ENCODE data around the gene CEP72. TPM values are rescaled to one million over a fixed set of nuclear protein-coding genes. Genes with fewer than 3 reads are reported as not detected.

Gene CEP72
- total RNA-seq, 1 experiment from 2014 or later = 14.8 TPM

GRCh38 chr5:659496-660263, 47.5 kb downstream of the CEP72 start:
- no peak for DNase-seq (ENCODE audit: low spot score)

DNA sequence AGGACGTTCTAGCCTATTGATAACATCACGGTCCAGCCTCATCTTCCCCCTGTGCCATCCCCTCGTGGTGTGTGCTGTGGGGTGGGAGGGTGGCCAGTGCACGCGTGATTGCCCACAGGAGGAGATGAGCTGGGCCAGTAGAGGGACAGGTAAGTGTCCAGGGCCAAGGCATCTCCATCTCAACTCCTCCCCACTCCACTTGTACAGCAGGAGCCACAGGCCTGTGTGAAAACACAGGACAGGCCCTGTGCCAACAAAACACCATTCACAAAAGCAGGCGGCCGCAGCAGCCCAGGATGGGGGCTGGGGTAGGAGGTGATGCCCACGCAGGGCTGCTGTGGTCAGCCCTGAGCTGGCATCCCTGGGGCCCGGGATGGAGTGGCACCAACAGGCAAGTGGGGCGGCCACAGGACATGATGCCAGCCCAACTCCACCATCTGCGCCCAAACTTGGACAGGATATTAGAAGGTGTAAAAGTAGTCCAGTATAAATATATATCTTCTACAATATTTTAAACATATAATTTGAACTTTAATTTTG, 48.4 kb downstream of the CEP72 start:
- DNase-seq (ENCODE audit: low spot score) = no peak

DNA sequence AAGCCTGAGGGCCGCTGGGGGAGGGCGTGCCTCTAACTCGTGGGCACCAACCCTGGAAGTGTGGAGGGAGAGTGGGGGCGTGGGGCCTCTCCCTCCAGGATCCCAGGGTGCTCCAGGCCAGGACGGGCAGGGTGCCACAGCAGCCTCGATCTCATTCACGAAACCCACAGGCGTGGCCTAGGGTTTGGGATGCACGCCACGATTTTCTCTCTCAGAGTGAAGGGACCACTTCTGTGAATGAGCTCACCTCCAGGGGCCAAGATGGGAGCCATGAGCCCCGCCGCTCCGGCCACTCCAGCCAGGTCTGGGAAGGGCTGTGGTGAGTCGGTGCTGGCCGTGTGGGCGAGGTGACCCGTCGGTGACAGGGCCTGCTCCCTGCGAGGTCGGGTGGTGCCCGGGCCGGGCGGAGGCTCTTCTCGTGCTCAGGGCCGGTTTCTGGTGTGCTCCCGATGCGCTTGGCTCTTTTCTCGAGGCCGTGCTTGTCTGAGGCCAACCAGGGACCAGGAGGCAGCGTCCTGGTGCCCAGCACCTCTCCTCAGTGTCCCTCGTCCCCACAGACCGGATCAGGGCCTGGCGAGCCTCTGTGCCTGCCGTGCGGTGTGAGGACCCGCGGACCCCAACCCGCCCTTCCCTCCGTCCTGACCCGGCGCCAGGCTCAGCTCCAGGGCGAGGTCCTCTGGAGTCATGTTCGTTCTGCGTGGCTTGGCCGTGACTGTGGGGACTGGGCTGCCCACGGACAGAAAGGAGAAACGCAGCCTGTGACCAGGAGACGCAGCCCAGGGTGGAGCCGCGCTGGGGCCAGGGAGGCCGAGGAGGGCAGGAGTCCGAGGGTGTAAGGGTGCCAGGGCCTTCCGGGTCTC, 50.0 kb downstream of the CEP72 start:
- DNase-seq (ENCODE audit: low spot score) = no peak

DNA sequence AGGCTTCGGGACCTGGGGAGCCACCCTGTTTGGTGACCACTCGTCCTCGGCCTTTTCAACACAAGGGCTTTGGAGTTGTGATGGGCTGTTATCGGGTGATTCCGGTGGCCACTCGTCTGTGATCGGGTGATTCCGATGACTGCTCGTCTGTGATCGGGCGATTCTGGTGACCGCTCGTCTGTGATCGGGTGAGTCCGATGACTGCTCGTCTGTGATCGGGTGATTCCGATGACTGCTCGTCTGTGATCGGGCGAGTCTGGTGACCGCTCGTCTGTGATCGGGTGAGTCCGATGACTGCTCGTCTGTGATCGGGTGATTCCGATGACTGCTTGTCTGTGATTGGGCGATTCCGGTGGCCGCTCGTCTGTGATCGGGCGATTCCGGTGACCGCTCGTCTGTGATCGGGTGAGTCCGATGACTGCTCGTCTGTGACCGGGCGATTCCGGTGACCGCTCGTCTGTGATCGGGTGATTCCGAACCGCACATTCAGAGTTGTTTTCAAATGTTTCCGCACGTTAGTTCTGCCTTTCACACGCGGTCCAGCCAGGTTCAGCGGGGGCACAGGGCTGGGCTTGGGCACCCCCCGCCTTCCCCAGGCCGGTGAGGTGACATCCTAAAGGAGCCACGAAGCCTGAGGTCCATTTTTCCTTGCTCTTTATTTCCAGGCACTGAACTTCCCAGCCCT, 50.8 kb downstream of the CEP72 start:
- no peak for DNase-seq (ENCODE audit: low spot score)

GRCh38 chr5:663436-664342, 51.5 kb downstream of the CEP72 start:
- no peak for DNase-seq (ENCODE audit: low spot score)

GRCh38 chr5:664343-664993, 52.3 kb downstream of the CEP72 start:
- DNase-seq (ENCODE audit: low spot score) = no peak

DNA sequence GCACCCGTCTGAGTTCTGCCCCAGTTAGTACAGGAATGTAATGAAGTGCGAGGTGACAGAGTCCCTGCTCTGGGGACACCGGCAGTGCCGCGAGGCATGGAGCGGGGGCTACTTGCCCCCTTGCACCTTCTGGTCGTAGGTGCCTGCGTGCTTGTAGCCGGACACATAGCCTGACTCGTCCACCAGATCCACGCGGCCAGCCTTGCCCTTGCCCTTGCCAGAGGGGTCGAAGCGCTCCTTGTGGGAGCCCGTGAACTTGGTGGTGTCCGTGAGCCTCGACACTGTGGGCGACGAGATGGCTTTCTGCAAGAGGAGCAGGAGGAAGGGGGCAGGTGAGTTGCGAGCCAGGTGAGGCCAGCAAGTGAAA, 52.8 kb downstream of the CEP72 start:
- DNase-seq (ENCODE audit: low spot score) = no peak

- no peak for DNase-seq (ENCODE audit: low spot score)
These were observed 53.4 kb downstream of the CEP72 start for GRCh38 chr5:665541-665955.

- no peak for DNase-seq (ENCODE audit: low spot score)
These were observed 54.0 kb downstream of the CEP72 start for GRCh38 chr5:665956-666711.

GRCh38 chr5:666816-667498, 54.8 kb downstream of the CEP72 start:
- DNase-seq (ENCODE audit: low spot score) = no peak

GRCh38 chr5:668283-668995, 56.3 kb downstream of the CEP72 start:
- DNase-seq (ENCODE audit: low spot score) = no peak

DNA sequence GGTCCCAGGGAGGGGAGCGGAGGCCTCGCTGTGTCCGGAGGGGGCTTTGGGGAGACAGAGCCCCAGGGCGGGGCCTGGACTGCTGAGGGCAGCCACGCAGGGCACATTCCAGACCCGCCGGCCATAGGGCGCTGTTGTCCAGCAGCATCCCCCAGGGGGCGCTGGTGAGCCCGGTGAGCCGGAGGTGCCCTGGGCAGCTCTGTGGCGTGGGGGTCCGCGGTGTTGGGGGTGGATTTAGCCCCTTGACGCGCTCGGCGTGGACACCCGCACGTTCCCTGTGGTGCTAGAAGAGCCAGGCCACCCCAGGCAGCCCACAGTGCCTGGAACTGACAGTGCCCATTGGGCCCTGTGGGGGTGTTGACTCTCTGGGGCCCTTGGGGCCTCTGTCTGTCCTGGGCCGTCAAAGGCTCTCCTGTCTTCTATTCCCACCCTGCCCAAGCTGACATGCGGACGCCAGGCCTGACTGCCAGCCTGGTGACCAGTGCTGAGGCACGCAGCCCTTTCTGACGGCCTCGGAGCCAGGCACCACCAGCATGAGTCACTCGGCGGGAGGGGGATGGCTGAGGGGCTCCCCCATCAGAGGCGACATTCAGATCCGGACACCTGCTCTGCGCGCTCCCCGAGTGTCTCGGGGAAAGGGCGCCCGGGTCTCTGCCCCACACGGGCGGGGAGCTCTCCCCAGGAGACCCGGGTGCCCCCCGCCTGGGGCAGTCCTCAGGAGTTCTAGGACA, 57.1 kb downstream of the CEP72 start:
- DNase-seq (ENCODE audit: low spot score) = no peak

GRCh38 chr5:669842-670395, 57.8 kb downstream of the CEP72 start:
- DNase-seq (ENCODE audit: low spot score) = no peak

- DNase-seq (ENCODE audit: low spot score) = no peak
These were observed 58.5 kb downstream of the CEP72 start for GRCh38 chr5:670396-671270.

DNA sequence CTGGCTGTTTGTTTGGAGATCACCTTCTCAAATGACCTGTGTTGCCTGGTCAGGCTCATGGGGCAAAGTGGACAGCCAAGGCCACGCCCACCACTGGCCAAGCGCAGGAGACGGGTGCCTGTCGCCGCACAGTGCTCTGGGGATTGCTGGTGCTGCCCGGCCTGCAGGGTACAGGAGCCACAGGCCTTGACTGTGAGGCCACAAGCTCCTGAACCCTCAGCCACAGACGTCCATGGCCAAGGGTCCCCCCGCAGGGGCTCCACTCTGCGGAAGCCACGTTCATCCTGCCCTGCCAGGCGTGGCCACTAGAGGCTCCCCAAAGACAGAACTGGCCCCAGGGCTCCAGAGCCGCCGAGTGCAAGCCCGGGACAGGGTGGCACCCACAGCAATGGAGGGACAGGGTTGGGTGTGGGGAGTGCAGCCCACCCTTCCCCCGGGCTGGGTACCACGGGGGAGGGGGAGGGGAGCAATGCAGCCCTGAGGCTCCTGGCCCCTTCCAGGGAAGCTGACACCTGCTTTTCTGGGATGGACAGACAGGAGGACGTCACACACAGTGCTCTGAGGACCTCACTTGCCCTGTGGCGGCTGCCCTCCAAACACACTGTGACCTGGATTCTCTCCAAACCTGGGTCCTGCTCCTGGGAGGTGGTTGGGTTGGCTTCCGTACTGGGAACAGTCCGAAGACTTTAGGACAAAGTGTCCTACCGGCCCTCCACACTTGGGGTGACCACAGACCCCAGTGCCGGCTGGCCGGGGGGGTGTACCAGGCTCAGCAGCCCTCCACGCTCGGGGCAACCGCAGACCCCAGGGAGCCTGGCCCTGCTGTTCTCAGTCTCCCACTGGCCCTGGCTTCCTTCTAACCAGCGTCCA, 59.6 kb downstream of the CEP72 start:
- DNase-seq (ENCODE audit: low spot score) = peak; percentile 51

Data from A172 (cell line).